NCI-H1092 treated with DMSO at 0.1 percent for 48 hours (cell line): ENCODE results near the gene AMOTL1.

Experiments used
- DNase-seq: peaks from one replicate; lab custom pipeline; 2025; lab: John Stamatoyannopoulos, UW

AMOTL1 gene

GRCh38 chr11:94857337-94857736 is 89.2 kb downstream of the AMOTL1 start:
- no peak for DNase-seq

DNA sequence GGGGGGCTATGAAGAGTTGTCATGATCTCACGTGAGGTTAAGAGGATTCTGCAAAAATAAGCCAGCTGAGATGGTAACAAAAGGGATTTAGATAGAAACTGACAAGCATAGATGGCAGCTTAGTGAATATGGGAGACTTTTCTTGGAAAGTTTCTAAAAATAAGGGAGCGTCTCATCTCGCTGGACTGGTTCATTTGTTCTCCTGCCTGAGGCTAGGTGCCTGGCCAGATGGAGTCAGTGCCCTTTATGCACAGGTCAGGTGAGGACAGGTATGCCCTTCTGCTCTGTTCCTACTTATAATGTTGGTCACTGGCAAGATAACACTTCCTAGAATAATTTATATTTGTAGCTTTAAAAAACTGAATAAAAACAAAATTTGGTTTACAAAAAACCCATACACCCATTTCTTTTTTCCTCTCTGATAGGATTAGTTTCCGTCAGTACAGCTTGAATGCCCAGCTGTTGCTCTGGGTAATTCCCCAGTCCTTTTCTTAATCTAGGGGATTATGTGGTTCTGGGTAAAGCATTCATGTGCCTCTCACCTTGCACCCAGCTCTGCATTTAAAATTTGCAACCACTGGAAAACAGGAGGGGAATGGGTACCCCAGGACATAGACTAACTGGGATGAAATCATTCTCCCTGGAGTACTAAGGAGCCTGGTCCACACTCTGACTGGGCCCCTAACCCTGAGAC is 90.0 kb downstream of the AMOTL1 start:
- DNase-seq: no peak

GRCh38 chr11:94860333-94860732 is 92.2 kb downstream of the AMOTL1 start:
- no peak for DNase-seq

DNA sequence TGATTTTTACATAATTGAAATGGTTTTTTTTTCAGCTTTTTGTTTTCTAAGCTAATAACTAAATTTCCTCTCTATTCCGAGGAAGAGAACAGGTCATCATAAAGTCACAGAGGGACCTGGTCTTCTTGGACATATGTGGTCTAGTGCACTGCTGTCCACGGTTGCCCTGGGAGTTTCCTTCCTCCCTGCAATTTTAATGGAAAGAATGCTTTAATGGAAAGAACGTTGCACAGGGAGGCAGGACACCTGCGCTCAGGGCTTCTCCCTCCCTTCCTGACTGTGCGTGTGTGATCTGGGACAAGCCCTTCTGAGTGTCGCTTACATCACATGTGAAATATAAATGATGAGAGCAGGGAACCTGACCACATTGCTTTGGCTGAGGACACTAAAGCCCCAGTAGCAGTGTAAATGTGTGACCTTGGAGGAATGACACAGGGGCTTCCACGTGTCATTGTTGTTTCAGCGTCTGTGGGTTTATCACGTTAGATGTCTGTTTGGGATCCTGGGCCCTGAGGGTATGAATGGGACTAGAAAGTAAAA is 93.2 kb downstream of the AMOTL1 start:
- DNase-seq: no peak

DNA sequence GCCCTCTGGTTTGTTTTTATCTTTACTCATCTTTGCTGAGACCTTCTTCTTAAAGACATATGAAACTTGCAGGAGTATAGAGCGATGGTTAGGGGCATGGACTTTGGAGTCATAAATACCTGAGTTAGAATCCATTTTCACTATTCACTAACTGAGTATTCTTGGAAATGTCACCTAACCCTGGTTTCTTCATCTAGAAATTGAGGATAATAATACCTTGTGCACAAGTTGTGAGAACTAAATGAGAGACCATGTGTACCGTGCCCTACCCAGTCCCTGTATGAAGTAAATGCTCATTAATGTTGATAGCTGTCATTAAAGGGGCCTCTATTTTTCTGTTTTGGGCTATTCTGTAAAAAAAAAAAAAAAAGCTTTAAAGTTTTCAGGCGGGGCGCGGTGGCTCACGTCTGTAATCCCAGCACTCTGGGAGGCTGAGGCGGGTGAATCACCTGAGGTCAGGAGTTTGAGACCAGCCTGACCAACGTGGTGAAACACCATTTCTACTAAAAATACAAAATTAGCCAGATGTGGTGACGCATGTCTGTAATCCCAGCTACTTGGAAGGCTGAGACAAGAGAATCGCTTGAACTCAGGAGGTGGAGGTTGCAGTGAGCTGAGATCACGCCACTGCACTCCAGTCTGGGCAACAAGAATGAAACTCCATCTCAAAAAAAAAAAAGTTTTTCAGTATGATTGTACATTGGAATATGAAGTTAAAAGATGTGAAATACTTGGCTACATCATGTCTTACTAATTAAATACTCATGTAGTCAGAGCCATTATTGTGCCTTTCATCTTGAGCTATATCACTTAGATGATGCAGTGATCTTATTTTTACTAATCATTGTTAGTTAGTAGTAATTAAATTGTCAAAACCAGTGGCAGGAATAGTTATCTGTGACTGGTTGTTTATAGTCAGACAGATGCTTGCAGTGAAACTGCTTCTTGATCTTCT is 95.0 kb downstream of the AMOTL1 start:
- DNase-seq: no peak

DNA sequence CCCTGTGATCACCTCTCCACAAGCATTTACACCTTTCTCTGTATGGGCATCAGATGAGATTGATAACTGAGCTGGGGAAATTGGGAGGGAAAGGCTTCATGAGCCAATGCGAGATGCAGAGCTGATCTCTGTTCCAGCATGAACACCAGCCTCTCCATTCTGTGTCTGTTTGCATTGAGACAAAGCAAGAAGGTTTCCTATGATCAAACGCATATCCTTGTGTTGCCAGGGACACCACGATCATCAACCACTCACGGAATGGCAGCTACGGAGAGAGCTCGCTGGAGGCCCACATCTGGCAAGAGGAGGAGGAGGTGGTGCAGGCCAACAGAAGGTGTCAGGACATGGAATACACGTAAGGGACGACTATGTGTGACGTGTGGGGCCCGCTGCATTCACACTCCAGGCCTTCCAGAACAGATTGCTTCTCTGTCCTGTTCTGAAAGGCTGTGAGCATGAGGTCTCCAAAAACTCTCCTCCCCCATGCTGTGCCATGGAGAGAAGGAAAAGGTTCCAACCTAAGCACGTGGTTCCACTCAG is 96.4 kb downstream of the AMOTL1 start:
- DNase-seq: no peak

- DNase-seq: no peak
Observed at GRCh38 chr11:94866231-94866822, 98.2 kb downstream of the AMOTL1 start.

DNA sequence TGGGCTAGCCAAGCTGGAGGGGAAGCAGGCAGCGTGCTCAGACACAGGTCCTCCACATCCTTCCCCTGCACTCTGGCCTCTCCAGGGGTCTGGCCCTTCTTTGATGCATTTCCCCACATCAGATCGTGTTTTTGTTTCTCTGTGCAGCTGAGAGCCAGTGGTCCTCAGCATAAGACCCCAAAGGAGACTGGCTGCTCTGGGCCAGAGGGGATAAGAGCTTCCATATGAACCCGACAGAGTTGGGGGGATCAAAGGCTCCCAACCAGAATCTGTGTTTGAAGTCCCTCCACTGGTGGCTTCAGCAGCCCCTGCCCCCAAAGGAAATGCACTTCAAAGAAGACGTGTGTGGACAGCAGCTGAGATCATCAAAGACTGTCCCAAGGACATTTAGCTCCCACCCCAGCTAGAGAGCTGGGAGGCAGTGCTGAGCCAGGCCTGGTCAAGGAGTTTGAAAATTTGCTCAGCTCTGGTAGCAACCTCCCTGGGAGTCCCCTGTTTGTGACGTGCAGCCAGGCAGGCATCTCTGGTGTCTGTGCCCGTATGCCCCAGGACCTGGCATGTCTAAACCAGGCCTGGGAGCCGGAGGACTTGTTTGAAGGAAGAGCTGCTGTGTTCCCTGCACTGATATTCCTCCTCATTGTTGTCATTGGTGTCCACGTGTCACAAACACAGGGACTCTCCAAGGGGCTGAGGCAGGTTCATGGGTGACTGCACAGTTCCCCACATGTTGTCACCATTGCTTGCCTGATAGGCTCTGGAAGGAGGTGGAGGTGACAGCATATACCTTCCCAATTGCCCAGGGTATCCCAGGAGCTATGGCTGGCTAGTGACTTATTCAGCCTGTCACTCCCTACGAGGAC is 99.0 kb downstream of the AMOTL1 start:
- no peak for DNase-seq

GRCh38 chr11:94868468-94868867 is 100.3 kb downstream of the AMOTL1 start:
- no peak for DNase-seq

DNA sequence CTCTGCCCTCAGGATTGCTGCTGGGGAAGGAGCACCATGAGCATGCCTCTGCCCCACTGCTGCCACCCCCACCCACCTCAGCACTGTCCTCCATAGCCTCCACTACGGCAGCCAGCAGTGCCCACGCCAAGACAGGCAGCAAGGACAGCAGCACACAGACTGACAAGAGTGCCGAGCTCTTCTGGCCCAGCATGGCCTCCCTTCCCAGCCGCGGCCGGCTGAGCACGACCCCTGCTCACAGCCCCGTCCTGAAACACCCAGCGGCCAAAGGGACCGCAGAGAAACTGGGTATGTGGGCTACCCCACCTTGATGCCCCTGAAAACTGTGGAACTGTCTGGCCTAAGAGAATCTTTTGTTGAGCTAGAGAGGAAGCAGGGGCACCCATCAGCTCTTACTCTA is 101.0 kb downstream of the AMOTL1 start:
- DNase-seq: no peak

DNA sequence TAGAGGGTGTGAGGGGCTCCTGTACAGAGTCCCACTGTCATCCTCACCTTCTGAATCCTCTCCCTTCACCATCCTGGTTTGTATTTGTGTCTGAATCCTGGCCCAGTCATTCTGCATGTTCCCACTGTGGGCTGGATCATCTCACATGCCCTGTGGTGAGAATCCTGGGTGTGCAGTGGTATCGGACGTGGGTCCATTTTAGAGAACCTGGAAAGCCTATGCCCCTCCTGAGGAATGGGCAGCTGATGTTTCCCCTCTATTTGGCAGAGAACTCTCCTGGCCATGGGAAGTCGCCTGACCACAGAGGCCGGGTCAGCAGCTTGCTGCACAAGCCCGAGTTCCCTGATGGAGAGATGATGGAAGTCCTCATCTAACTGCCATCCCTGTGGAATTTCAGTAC is 102.3 kb downstream of the AMOTL1 start:
- no peak for DNase-seq

GRCh38 chr11:94871491-94872185 is 103.5 kb downstream of the AMOTL1 start:
- DNase-seq: no peak

- no peak for DNase-seq
Observed at GRCh38 chr11:94873916-94874540, 105.9 kb downstream of the AMOTL1 start.

DNA sequence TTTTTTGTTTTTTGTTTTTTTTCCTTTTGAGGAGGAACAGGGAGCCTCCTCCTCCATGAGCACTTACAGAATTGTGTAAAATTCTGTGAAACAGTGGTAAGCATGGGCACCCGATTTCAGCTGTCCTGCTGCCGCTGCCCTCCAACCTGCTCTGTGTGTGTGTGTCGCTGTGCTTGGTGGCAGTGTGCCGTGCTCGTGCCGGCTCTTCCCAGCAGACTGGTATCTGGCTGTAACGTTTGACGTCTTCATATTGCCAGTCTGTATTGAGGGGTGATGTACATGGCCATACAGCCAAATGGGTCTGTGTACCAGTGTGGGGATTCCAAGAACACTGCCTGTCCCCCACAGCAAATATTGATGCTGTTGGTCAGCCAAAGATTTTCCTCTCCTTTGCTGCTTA is 108.1 kb downstream of the AMOTL1 start:
- DNase-seq: no peak

DNA sequence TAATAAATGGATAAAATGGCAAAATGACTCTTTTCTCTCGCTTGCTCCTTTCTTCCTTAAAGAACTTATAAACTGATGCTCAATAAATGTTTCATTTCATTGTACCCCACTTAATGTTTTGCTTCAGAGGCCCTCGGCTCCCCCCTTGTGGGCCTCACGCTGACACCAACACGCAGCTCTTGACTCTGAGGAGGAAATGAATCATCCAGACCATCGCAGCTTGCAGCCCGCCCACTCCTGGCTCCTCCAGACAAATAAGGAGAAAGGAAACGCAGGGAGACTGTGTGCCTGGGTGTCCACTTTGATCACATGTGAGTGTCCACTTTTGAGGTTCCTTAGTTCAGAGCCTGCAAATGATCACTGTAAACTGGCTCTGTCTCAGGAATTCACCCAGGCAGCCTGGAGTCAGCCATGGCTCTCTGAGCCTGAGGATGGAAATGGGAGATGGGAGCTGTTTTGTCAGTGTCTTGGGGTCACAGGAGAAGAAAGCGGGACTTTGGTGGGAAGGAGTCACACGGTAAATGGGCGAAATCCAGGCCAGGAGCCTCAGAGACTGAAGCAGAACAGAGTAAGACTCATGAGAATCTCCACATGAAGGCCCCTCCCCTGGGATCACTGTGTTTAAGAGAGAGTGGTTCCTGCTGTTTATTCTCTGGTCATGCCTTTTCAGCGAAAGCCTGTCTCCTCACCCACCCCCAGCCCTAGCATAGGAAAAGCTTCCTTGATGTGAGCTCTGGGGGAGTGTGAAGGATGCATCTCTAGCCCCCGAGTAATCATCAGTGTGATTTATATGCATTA is 108.7 kb downstream of the AMOTL1 start:
- no peak for DNase-seq

- DNase-seq: no peak
Observed at GRCh38 chr11:94877443-94878200, 109.5 kb downstream of the AMOTL1 start.

DNA sequence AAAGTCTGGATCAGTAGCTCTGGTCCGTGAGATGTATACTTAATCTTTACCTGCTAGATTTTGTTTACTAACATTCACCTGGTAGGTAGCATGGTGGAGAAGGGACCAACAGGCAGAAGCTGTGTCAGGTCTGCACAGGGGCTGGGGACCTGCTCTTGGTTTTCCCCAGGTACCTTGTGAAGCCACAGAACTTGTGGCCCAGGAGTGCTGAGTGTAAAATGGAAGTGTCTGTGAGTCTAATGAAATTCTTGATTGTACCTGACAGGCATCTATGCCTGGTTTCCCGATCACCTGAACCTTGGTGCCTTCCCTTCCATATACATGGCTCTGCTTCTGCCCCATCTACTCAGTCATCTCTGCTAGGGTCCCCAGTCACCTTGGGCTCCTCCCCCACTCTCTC is 110.8 kb downstream of the AMOTL1 start:
- no peak for DNase-seq

DNA sequence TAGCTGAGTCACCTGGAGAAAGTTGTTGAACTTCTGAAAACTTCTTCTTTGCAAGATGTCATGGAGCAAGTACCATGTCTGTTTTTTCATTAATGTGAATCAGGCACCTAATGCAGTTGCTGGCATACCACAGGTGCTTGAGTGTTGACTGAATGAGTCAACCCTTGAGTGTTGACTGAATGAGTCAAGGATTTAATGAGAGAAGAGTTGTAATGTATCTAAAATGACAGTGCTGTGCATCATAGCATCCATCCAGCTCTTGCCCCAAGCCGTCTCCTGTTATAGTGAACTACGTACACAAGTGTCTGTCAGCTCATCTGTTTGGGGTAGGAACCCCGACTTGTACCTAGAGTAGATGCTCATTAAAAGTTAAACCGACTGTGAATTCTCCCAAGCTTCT is 112.1 kb downstream of the AMOTL1 start:
- no peak for DNase-seq

GRCh38 chr11:94882931-94883330 is 114.8 kb downstream of the AMOTL1 start:
- DNase-seq: no peak
